GM12878 (cell line): ENCODE measurements around the gene LRP10. TPM values are rescaled to one million over a fixed set of nuclear protein-coding genes. Genes with fewer than 3 reads are reported as not detected.

Experiments
- ATAC-seq: fragments of 200-7000 bp; cut with Tn5 transposase; 3 replicates; pipeline ENCODE4 v1.9.1; 2020; ENCODE audit warnings: mild to moderate bottlenecking, moderate library complexity
- BruUV-seq: library from RNA; stranded (reverse); fragments of 400-500 nt; replicated peaks from 2 replicates; lab custom pipeline; 2021; lab: Mats Ljungman, UMichigan
- CTCF ChIA-PET: fragments of 300-600 bp; sonication (Branson Sonifier 250); formaldehyde crosslinking; extraction: SDS; loops from one replicate; lab custom pipeline; 2021; ENCODE audit warnings: inconsistent platforms; lab: Yijun Ruan, JAX
- POLR2A ChIA-PET: fragments of 350-600 bp; formaldehyde crosslinking; extraction: SDS; loops from one replicate; lab custom pipeline; 2021; ENCODE audit warnings: inconsistent platforms; lab: Charles Lee
- RAD21 ChIA-PET: fragments of 300-600 bp; sonication (Branson Sonifier 250); formaldehyde crosslinking; loops from one replicate; lab custom pipeline; 2023; ENCODE audit warnings: antibody characterized with exemption; ENCODE audit not compliant: unreplicated experiment; lab: Charles Lee
- SMC1A ChIA-PET: fragments of 300-600 bp; sonication (Branson Sonifier 250); formaldehyde crosslinking; loops from one replicate; lab custom pipeline; 2023; ENCODE audit not compliant: unreplicated experiment, uncharacterized antibody; lab: Charles Lee
- DNase-seq: peaks from one replicate; pipeline ENCODE4 v3.0.0-alpha.2; 2011; ENCODE audit warnings: low read depth, low spot score
- FAIRE-seq: peaks from 3 replicates; lab custom pipeline; 2011; peaks lifted over from hg19 to GRCh38; lab: Jason Lieb, UNC
- H2AFZ ChIP-seq: 2 replicates; pipeline ENCODE4 v1.6.0; 2011; ENCODE audit warnings: low read depth, low read length, control low read depth; ENCODE audit not compliant: control insufficient read depth
- H3K27ac ChIP-seq: 2 replicates; pipeline ENCODE4 v1.5.1; 2011; ENCODE audit warnings: control low read depth; ENCODE audit not compliant: control insufficient read depth, insufficient read depth
- H3K27me3 ChIP-seq, 2 experiments: replicated peaks in 1 of 2; 2 replicates each; pipeline versions ENCODE4 v1.6.0 to v1.6.1; 2011; ENCODE audit warnings: low read length in 1 of 2; ENCODE audit not compliant: control insufficient read depth in 2 of 2, insufficient read depth in 2 of 2
- H3K36me3 ChIP-seq, 2 experiments: 2 replicates each; pipeline ENCODE4 v1.5.1; 2011; ENCODE audit warnings: low read length in 1 of 2; ENCODE audit not compliant: control insufficient read depth in 2 of 2, insufficient read depth in 2 of 2
- H3K4me1 ChIP-seq: 2 replicates; pipeline ENCODE4 v1.6.1; 2011; ENCODE audit warnings: mild to moderate bottlenecking, low read length, moderate library complexity, mixed read lengths; ENCODE audit not compliant: control insufficient read depth, insufficient read depth
- H3K4me2 ChIP-seq: 2 replicates; pipeline ENCODE4 v1.6.0; 2011; ENCODE audit warnings: control low read depth; ENCODE audit not compliant: control insufficient read depth, insufficient read depth
- H3K4me3 ChIP-seq: fragments of 200-600 bp; sonication (generic); 2 replicates; pipeline ENCODE4 v1.5.1; 2016
- H3K79me2 ChIP-seq: 2 replicates; pipeline ENCODE4 v1.6.0; 2011; ENCODE audit warnings: low read length; ENCODE audit not compliant: control insufficient read depth, insufficient read depth
- H3K9ac ChIP-seq: 2 replicates; pipeline ENCODE4 v1.8.0; 2011; ENCODE audit warnings: low read length, control low read depth, mixed read lengths; ENCODE audit not compliant: control insufficient read depth, insufficient read depth
- H3K9me3 ChIP-seq: replicated peaks from 3 replicates; pipeline ENCODE4 v1.5.1; 2011; ENCODE audit warnings: mild to moderate bottlenecking, low read length; ENCODE audit not compliant: control insufficient read depth, insufficient read depth
- H4K20me1 ChIP-seq: 2 replicates; pipeline ENCODE4 v1.6.0; 2011; ENCODE audit not compliant: control insufficient read depth, insufficient read depth
- ATF7 ChIP-seq: fragments of 450-650 bp; IDR thresholded peaks from 2 replicates; pipeline ENCODE4 v1.6.1; 2016; ENCODE audit warnings: low read depth, mild to moderate bottlenecking
- BCL11A ChIP-seq: IDR thresholded peaks from 2 replicates; pipeline ENCODE4 v1.6.1; 2011; ENCODE audit warnings: low read depth, low read length
- CREM ChIP-seq: IDR thresholded peaks from 2 replicates; pipeline ENCODE4 v1.6.1; 2014; ENCODE audit warnings: antibody characterized with exemption, low read depth
- FOXM1 ChIP-seq: IDR thresholded peaks from 2 replicates; pipeline ENCODE4 v1.6.1; 2012; ENCODE audit warnings: low read depth, mild to moderate bottlenecking, inconsistent platforms, low read length, moderate library complexity
- PAX5 ChIP-seq: IDR thresholded peaks from 2 replicates; pipeline ENCODE4 v1.6.1; 2011; ENCODE audit warnings: low read depth, low read length, borderline replicate concordance
- RB1 ChIP-seq: fragments of 450-650 bp; formaldehyde crosslinking; IDR thresholded peaks from 2 replicates; pipeline ENCODE4 v1.6.1; 2017; ENCODE audit warnings: mild to moderate bottlenecking, borderline replicate concordance
- RCOR1 ChIP-seq: conservative IDR thresholded peaks from 2 replicates; pipeline ENCODE4 v1.6.1; 2012; ENCODE audit warnings: low read depth, low read length, improper control_type of control experiment
- SMC3 ChIP-seq: IDR thresholded peaks from 2 replicates; pipeline ENCODE4 v1.6.1; 2011; ENCODE audit warnings: low read length, improper control_type of control experiment, borderline replicate concordance
- SUPT20H ChIP-seq: IDR thresholded peaks from 2 replicates; pipeline ENCODE4 v1.6.1; 2011; ENCODE audit warnings: low read depth, mild to moderate bottlenecking, low read length, moderate library complexity, borderline replicate concordance; ENCODE audit not compliant: control insufficient read depth
- TCF12 ChIP-seq: IDR thresholded peaks from 2 replicates; pipeline ENCODE4 v1.6.1; 2011; ENCODE audit warnings: low read depth, mild to moderate bottlenecking, low read length
- TCF7 ChIP-seq: IDR thresholded peaks from 2 replicates; pipeline ENCODE4 v1.6.1; 2014; ENCODE audit warnings: antibody characterized with exemption, borderline replicate concordance
- YY1 ChIP-seq: IDR thresholded peaks from 2 replicates; pipeline ENCODE4 v1.6.1; 2011; ENCODE audit warnings: low read depth, mild to moderate bottlenecking, low read length
- WGBS: methylation state at CpG from one replicate; pipeline ENCODE4 v1.1.6; 2016; ENCODE audit warnings: low lambda C conversion rate; ENCODE audit not compliant: insufficient replicate concordance, insufficient coverage; ENCODE audit errors: missing lambda C conversion rate; 5-methylcytosine and 5-hydroxymethylcytosine counted together
- in situ Hi-C: fragments of 300-500 bp; cut with MboI; formaldehyde crosslinking; loops from 9 replicates; pipeline ENCODE4 v1.14.3; 2018; ENCODE audit warnings: mixed read lengths
- intact Hi-C: fragments of 100-400 bp; cut with micrococcal nuclease; formaldehyde crosslinking; loops from one replicate; pipeline ENCODE4 v1.14.2; 2022; ENCODE audit not compliant: unreplicated experiment
- polyA plus RNA-seq, 11 experiments: library from polyadenylated mRNA; depleted of rRNA in 4 of 11; unstranded in 6 of 11; stranded (reverse) in 5 of 11; fragments of >200 nt; fragmentation: Nextera tagmentation in 4 of 11; fragmentation: Illumina TruSeq in 1 of 11; extraction: Ambion mirVana in 4 of 11; extraction: Trizol in 1 of 11; gene quantifications; 1 replicate in 1 of 11; 2 replicates in 10 of 11; pipeline versions ENCODE4 v1.2.1 to v1.2.3, GENCODE V29; 2011 to 2016; ENCODE audit warnings: inconsistent platforms in 2 of 11, missing spikeins in 2 of 11, low read depth in 1 of 11
- total RNA-seq, 4 experiments: library from RNA; depleted of rRNA in 3 of 4; stranded (reverse); fragments of >200 nt in 3 of 4; fragmentation: Illumina TruSeq in 1 of 4; extraction: Trizol in 1 of 4; gene quantifications; 2 replicates each; pipeline versions ENCODE4 v1.2.1 to v1.2.3, GENCODE V29; 2013 to 2021
- TF ChIP-seq, protein P1 (sequence below): fragments of 450-650 bp; IDR thresholded peaks from 2 replicates; pipeline ENCODE4 v1.6.1; 2018; ENCODE audit warnings: mild to moderate bottlenecking, low read depth, moderate library complexity; ENCODE audit not compliant: partially characterized antibody

LRP10 gene
- total and polyA plus RNA-seq, 10 of the 15 experiments (the other 5 are each of a cell fraction or from before 2014, with no cell fraction given): 3.0 to 56.9 (median 20.9) TPM

DNA sequence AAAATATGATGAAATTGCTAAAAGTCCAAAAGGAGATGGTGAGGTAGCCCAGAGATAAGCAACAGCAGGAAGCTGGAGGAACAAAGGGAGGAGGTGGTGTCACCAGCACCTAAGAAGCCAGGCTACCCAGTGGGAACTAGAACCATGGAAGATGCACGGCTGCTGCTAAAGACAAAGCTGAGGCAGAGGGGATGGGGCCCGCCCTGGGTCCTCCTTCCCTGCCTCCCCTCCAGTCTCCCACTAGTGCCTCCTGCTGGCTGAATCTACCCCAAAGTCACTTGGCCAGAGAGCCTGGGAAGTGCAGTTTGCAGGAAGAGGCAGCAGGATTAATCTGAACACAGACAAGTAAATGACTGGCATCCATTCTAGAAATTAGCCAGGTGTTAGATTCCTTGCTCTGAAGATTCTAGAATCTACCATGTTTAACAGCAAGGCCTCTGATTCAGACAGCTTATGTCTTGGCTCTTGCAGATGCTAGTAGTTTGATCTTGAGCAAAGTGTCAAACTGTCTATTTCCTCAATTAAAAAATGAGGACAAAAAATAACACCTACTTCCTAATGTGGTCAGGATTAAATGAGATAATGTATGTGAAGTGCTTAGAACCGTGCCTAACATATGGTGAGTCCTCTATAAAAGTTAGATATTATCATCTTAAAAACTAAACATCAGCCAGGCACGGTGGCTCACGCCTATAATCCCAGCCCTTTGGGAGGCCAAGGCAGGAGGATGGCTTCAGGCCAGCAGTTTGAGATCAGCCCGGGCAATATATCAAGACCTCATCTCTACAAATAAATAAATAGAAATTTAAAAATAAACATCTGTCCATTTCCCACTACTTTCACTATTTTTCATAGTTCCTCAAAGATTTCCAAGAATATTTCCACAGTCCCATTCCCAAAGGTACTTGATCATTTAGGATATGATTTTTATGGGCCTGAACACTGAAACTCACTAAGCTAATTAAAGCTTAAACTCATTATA lies 5.8 kb upstream of the LRP10 start (continued):
- no peak for TF ChIP-seq PAX5
- TF ChIP-seq, all 136 proteins: peak for 2

DNA sequence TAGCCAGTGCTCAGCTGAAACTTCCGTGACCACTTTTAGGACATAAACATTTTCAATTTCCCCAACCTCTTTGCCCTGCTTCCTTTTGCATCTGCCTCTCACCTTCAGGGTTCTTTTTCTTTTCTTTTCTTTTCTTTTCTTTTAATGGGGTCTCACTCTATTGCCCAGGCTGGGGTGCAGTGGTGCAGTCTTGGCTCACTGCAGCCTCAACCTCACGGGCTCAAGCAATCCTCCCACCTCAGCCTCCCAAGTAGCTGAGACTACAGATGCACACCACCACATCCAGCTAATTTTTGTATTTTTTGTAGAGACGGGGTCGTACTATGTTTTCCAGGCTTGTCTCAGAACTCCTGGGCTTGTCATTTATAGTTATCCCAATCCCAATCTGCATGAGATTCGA lies 4.7 kb upstream of the LRP10 start:
- H2AFZ ChIP-seq: no peak overlapping the region
- H3K27me3 ChIP-seq: no peaks in the 10 kb centered on the region
- no peaks in the 10 kb centered on the region for H4K20me1 ChIP-seq
- CTCF ChIA-PET: interaction anchor here (0.8 to 6.5 kb wide), 4 partner anchors 8 to 216 kb away, joined by 3 to 40 read pairs (median 3); no protein-coding TSS in a partner anchor
- DNase-seq (no peak), ATAC-seq (no peak), FAIRE-seq (no peak)
- WGBS: 87% methylated on average over 5 of the region's 5 CpGs
- in situ Hi-C loops: no loop called here
- no peak overlapping the region for H3K27ac ChIP-seq
- BruUV-seq: no TSS peak
- no peaks in the 10 kb centered on the region for H3K36me3 ChIP-seq
- TF ChIP-seq CREM: no peak
- TF ChIP-seq BCL11A: no peak
- TF ChIP-seq FOXM1: no peak
- no peak for TF ChIP-seq SMC3
- no peak for TF ChIP-seq SUPT20H
- no peak for TF ChIP-seq TCF12
- no peak for TF ChIP-seq YY1
- TF ChIP-seq RCOR1: no peak
- TF ChIP-seq, protein P1, sequence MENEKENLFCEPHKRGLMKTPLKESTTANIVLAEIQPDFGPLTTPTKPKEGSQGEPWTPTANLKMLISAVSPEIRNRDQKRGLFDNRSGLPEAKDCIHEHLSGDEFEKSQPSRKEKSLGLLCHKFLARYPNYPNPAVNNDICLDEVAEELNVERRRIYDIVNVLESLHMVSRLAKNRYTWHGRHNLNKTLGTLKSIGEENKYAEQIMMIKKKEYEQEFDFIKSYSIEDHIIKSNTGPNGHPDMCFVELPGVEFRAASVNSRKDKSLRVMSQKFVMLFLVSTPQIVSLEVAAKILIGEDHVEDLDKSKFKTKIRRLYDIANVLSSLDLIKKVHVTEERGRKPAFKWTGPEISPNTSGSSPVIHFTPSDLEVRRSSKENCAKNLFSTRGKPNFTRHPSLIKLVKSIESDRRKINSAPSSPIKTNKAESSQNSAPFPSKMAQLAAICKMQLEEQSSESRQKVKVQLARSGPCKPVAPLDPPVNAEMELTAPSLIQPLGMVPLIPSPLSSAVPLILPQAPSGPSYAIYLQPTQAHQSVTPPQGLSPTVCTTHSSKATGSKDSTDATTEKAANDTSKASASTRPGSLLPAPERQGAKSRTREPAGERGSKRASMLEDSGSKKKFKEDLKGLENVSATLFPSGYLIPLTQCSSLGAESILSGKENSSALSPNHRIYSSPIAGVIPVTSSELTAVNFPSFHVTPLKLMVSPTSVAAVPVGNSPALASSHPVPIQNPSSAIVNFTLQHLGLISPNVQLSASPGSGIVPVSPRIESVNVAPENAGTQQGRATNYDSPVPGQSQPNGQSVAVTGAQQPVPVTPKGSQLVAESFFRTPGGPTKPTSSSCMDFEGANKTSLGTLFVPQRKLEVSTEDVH: no peak
- TF ChIP-seq RB1: no peak
- no peak for TF ChIP-seq TCF7
- no peak for TF ChIP-seq ATF7
- RAD21 ChIA-PET: interaction anchor here (2.3 kb wide), 1 partner anchor 296 kb away, joined by 8 read pairs; no protein-coding TSS in a partner anchor
- SMC1A ChIA-PET: interaction anchor here (0.9 to 1.6 kb wide), 2 partner anchors 24 to 43 kb away, joined by 3 read pairs; no protein-coding TSS in a partner anchor
- intact Hi-C loops: no loop called here
- peaks cover 6% of the 10 kb centered on the region; the same call in 1 of the 2 replicates for H3K4me1 ChIP-seq
- H3K9ac ChIP-seq: no peak overlapping the region
- H3K9me3 ChIP-seq: no peaks in the 10 kb centered on the region
- POLR2A ChIA-PET: interaction anchor here (0.6 to 1.1 kb wide), 3 partner anchors 17 to 60 kb away, joined by 4 to 6 read pairs (median 4); no protein-coding TSS in a partner anchor
- no peak overlapping the region for H3K4me3 ChIP-seq
- H3K79me2 ChIP-seq: peaks cover under 1% of the 10 kb centered on the region; the same call in 1 of the 2 replicates
- no peak overlapping the region for H3K4me2 ChIP-seq
